ENCODE results near the gene FAM83D. TPM values are rescaled to one million over a fixed set of nuclear protein-coding genes. Genes with fewer than 3 reads are reported as not detected.

The FAM83D gene
- total and polyA plus RNA-seq, 2 experiments from 2014 or later: 33.3 to 91.3 TPM

DNA sequence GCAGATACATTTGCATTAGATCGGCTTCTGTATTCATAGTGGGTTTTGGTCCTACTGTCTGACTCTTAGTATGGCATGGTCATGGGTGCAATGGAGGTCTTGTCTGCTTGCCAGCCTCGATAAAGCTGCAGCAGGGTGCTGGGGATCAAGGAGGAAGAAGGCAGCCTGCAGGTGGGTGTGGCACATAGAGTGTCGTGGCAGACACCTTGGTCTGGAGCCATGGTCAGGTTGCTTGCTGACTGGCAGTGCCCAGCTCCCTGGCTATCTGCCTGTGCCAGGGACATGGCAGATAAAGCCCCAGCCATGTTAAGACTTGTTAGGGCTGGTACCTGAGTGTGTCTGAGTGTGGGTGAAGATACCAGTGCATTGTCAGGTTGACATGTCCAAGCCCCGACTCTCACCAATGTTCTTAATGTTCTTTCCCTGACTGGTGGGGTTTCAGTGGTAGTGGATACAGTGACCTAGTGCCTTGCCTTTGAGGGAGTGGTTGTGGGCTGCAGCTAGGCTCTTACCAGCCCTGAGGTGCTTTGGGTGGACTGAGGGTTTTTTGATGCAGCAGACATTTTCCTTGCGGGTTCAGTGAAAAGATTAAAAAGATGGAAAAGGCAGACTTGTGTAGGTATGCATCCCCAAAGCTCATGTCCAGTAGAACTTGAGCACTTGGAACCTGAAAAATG is 1.8 kb downstream of the FAM83D start:
- peak overlapping the region; percentile 56; the same call in 1 of the 2 replicates for H3K27ac Mint-ChIP-seq
- H3K9me3 Mint-ChIP-seq: no peaks in the 10 kb centered on the region
- no peak overlapping the region for H2AFZ ChIP-seq

More for the DNA sequence above, 1.8 kb downstream of the FAM83D start:
- peaks cover 28% of the 10 kb centered on the region for H3K4me1 Mint-ChIP-seq
- Histone ChIP-seq H3K9me2 (ENCODE audit: insufficient read depth) (no peaks in the 10 kb centered on the region), H3K36me3 (ENCODE audit: insufficient read depth) (no peaks in the 10 kb centered on the region; the same call in 1 of the 2 replicates), H3K4me1 (ENCODE audit: insufficient read depth) (peaks cover 24% of the 10 kb centered on the region), H3K27ac (ENCODE audit: low read depth) (no peak overlapping the region), H3K4me3 (peak overlapping the region; percentile 94), H3F3A (replicated peaks; ENCODE audit: low read depth) (no peaks in the 10 kb centered on the region), H3K27me3 (ENCODE audit: insufficient read depth) (no peaks in the 10 kb centered on the region), H3K4me2 (peak overlapping the region; percentile 99), H3K79me2 (replicated peaks; ENCODE audit: insufficient read depth) (peaks cover 65% of the 10 kb centered on the region), H4K20me1 (replicated peaks; ENCODE audit: insufficient read depth) (peaks cover 54% of the 10 kb centered on the region)
- peaks cover 19% of the 10 kb centered on the region for H3K36me3 Mint-ChIP-seq (ENCODE audit: low read depth)
- peaks cover 10% of the 10 kb centered on the region for H3K27me3 Mint-ChIP-seq (ENCODE audit: insufficient read depth, low read depth, poor library complexity)
- no peak for TF ChIP-seq ZNF331 (CRISPR knock-in tag; IDR thresholded peaks at IDR 0.05; ENCODE audit: low read depth)
- TF ChIP-seq, protein P1, sequence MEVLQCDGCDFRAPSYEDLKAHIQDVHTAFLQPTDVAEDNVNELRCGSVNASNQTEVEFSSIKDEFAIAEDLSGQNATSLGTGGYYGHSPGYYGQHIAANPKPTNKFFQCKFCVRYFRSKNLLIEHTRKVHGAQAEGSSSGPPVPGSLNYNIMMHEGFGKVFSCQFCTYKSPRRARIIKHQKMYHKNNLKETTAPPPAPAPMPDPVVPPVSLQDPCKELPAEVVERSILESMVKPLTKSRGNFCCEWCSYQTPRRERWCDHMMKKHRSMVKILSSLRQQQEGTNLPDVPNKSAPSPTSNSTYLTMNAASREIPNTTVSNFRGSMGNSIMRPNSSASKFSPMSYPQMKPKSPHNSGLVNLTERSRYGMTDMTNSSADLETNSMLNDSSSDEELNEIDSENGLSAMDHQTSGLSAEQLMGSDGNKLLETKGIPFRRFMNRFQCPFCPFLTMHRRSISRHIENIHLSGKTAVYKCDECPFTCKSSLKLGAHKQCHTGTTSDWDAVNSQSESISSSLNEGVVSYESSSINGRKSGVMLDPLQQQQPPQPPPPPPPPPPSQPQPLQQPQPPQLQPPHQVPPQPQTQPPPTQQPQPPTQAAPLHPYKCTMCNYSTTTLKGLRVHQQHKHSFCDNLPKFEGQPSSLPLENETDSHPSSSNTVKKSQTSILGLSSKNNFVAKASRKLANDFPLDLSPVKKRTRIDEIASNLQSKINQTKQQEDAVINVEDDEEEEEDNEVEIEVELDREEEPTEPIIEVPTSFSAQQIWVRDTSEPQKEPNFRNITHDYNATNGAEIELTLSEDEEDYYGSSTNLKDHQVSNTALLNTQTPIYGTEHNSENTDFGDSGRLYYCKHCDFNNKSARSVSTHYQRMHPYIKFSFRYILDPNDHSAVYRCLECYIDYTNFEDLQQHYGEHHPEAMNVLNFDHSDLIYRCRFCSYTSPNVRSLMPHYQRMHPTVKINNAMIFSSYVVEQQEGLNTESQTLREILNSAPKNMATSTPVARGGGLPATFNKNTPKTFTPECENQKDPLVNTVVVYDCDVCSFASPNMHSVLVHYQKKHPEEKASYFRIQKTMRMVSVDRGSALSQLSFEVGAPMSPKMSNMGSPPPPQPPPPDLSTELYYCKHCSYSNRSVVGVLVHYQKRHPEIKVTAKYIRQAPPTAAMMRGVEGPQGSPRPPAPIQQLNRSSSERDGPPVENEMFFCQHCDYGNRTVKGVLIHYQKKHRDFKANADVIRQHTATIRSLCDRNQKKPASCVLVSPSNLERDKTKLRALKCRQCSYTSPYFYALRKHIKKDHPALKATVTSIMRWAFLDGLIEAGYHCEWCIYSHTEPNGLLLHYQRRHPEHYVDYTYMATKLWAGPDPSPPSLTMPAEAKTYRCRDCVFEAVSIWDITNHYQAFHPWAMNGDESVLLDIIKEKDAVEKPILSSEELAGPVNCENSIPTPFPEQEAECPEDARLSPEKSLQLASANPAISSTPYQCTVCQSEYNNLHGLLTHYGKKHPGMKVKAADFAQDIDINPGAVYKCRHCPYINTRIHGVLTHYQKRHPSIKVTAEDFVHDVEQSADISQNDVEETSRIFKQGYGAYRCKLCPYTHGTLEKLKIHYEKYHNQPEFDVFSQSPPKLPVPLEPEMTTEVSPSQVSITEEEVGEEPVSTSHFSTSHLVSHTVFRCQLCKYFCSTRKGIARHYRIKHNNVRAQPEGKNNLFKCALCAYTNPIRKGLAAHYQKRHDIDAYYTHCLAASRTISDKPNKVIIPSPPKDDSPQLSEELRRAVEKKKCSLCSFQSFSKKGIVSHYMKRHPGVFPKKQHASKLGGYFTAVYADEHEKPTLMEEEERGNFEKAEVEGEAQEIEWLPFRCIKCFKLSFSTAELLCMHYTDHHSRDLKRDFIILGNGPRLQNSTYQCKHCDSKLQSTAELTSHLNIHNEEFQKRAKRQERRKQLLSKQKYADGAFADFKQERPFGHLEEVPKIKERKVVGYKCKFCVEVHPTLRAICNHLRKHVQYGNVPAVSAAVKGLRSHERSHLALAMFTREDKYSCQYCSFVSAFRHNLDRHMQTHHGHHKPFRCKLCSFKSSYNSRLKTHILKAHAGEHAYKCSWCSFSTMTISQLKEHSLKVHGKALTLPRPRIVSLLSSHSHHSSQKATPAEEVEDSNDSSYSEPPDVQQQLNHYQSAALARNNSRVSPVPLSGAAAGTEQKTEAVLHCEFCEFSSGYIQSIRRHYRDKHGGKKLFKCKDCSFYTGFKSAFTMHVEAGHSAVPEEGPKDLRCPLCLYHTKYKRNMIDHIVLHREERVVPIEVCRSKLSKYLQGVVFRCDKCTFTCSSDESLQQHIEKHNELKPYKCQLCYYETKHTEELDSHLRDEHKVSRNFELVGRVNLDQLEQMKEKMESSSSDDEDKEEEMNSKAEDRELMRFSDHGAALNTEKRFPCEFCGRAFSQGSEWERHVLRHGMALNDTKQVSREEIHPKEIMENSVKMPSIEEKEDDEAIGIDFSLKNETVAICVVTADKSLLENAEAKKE (CRISPR knock-in tag; IDR thresholded peaks at IDR 0.05): no peak
- no peak for TF ChIP-seq EZH2phosphoT487 (IDR thresholded peaks at IDR 0.05; ENCODE audit: unreplicated experiment)
- no peak for TF ChIP-seq JUNB (IDR thresholded peaks at IDR 0.05; ENCODE audit: unreplicated experiment)
- TF ChIP-seq, protein P2, sequence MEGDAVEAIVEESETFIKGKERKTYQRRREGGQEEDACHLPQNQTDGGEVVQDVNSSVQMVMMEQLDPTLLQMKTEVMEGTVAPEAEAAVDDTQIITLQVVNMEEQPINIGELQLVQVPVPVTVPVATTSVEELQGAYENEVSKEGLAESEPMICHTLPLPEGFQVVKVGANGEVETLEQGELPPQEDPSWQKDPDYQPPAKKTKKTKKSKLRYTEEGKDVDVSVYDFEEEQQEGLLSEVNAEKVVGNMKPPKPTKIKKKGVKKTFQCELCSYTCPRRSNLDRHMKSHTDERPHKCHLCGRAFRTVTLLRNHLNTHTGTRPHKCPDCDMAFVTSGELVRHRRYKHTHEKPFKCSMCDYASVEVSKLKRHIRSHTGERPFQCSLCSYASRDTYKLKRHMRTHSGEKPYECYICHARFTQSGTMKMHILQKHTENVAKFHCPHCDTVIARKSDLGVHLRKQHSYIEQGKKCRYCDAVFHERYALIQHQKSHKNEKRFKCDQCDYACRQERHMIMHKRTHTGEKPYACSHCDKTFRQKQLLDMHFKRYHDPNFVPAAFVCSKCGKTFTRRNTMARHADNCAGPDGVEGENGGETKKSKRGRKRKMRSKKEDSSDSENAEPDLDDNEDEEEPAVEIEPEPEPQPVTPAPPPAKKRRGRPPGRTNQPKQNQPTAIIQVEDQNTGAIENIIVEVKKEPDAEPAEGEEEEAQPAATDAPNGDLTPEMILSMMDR (conservative IDR thresholded peaks at IDR 0.05; ENCODE audit: low read depth in 2 of 2): no peak
- TF ChIP-seq STAT1 (IDR thresholded peaks at IDR 0.05; ENCODE audit: unreplicated experiment): no peak
- no peak for TF ChIP-seq NANOG (IDR thresholded peaks at IDR 0.05; ENCODE audit: borderline replicate concordance)
- TF ChIP-seq EZH2 (IDR thresholded peaks at IDR 0.05; ENCODE audit: low read depth, unreplicated experiment): no peak
- TF ChIP-seq, protein P3, sequence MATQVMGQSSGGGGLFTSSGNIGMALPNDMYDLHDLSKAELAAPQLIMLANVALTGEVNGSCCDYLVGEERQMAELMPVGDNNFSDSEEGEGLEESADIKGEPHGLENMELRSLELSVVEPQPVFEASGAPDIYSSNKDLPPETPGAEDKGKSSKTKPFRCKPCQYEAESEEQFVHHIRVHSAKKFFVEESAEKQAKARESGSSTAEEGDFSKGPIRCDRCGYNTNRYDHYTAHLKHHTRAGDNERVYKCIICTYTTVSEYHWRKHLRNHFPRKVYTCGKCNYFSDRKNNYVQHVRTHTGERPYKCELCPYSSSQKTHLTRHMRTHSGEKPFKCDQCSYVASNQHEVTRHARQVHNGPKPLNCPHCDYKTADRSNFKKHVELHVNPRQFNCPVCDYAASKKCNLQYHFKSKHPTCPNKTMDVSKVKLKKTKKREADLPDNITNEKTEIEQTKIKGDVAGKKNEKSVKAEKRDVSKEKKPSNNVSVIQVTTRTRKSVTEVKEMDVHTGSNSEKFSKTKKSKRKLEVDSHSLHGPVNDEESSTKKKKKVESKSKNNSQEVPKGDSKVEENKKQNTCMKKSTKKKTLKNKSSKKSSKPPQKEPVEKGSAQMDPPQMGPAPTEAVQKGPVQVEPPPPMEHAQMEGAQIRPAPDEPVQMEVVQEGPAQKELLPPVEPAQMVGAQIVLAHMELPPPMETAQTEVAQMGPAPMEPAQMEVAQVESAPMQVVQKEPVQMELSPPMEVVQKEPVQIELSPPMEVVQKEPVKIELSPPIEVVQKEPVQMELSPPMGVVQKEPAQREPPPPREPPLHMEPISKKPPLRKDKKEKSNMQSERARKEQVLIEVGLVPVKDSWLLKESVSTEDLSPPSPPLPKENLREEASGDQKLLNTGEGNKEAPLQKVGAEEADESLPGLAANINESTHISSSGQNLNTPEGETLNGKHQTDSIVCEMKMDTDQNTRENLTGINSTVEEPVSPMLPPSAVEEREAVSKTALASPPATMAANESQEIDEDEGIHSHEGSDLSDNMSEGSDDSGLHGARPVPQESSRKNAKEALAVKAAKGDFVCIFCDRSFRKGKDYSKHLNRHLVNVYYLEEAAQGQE (IDR thresholded peaks at IDR 0.05; ENCODE audit: unreplicated experiment): no peak
- ATAC-seq (no peak), DNase-seq (ENCODE audit: low spot score) (no peak)
- peak overlapping the region; percentile 90 for H3K4me3 Mint-ChIP-seq

Measured in GM23338 (cell line).